Muscle of arm (tissue), 14 donors: ENCODE data around the gene RIMBP2. TPM values are rescaled to one million over a fixed set of nuclear protein-coding genes. Genes with fewer than 3 reads are reported as not detected.
"Not testable (repeated sequence)": the region's sequence is repeated elsewhere in the genome, so short reads cannot be mapped to it uniquely, and the experiment has no call there.

Source experiments
- DNase-seq: peaks from one replicate; pipeline ENCODE4 v3.0.0-alpha.2; 2013
- long read RNA-seq, 11 donors: transcript quantifications; one replicate each; lab custom pipeline, GENCODE V29; 2026
- polyA plus RNA-seq, 12 donors: library from polyadenylated mRNA; unstranded; fragments of 120-200 nt; gene quantifications; one replicate each; pipeline ENCODE4 v1.2.1, GENCODE V29; 2013; ENCODE audit not compliant: insufficient read length in 12 of 12

Gene RIMBP2, protein sequence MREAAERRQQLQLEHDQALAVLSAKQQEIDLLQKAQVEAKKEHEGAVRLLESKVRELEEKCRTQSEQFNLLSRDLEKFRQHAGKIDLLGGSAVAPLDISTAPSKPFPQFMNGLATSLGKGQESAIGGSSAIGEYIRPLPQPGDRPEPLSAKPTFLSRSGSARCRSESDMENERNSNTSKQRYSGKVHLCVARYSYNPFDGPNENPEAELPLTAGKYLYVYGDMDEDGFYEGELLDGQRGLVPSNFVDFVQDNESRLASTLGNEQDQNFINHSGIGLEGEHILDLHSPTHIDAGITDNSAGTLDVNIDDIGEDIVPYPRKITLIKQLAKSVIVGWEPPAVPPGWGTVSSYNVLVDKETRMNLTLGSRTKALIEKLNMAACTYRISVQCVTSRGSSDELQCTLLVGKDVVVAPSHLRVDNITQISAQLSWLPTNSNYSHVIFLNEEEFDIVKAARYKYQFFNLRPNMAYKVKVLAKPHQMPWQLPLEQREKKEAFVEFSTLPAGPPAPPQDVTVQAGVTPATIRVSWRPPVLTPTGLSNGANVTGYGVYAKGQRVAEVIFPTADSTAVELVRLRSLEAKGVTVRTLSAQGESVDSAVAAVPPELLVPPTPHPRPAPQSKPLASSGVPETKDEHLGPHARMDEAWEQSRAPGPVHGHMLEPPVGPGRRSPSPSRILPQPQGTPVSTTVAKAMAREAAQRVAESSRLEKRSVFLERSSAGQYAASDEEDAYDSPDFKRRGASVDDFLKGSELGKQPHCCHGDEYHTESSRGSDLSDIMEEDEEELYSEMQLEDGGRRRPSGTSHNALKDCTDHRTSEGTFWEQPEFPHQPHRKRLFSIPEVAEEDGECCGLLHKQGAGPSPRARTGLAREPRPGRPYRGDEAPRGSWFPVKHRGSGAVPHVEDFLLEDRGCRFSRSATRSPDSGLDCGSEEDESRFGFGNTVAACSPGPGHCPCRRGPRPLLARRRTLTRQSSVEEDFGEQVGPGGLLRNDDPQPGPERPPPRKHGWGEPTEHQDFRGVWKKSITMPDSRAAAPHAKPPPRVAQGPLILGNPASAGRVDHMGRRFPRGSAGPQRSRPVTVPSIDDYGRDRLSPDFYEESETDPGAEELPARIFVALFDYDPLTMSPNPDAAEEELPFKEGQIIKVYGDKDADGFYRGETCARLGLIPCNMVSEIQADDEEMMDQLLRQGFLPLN (N-terminal part only)
- 1 to 10 TPM in 9 of 12 donors, under 1 TPM in 2, not detected in 1; 0.55 to 6.5 (median 1.6) TPM for polyA plus RNA-seq
- long read RNA-seq, donor 1, partial matches to known transcripts, result 0 of 2 reads
- long read RNA-seq, donor 1, other reads (novel, unspliced or antisense), result 0 of 2 reads
- long read RNA-seq, donor 2, result 0 reads
- long read RNA-seq, donor 3, result 0 reads
- long read RNA-seq, donor 4, result 0 reads
- long read RNA-seq, donor 5, result 0 reads
- long read RNA-seq, donor 6, result 0 reads
- long read RNA-seq, donor 7, result 0 reads
- long read RNA-seq, donor 8, result 0 reads
- long read RNA-seq, donor 9, result 0 reads
- long read RNA-seq, donor 10, result 0 reads
- long read RNA-seq, donor 11, result 0 reads

DNA sequence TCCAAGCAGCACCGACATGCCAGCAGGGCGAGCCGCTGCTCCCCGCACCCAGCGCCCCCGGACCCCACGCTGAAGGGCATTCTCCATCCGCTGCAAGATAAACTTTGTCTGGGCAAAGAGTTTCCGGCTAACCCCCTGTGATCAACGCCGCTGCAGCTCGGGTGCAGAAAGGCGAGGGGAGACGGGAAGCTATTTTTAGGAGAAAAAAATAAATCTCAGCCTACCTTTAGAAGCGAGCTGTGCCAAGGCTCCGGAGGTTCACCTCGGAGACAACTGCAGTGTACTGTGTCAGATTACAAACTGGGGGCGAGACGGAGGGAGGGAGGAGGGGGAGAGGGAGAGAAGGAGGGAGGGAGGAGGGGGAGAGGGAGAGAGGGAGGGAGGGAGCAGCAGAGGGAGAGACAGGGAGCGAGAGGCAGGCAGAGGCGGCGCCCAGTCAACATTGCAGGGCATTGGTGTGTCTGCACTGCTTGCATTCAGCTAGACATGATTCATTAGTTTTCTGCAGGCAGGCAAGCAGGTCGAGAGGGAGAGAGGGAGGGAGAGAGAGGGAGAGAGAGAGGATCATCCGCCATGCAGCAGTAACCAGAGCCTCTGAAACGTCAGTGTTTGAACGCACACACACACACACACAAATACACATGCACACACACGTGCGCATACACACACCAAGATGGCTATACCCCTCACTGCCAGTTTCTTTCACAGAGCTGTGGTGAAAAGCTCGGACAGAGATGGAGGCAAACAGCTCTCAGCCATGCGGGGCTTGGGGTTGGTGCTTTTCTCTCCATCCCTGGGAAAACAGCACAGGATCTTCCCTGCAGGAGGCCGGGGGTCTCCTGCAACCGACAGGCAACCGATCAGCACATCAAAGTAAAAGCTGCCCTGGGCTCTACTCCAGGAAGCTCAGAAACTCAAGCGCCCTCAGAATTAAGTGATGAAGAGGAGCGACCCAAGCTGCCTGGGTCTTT is at the start of gene RIMBP2:
TSS of gene RIMBP2 (minus strand) at position 302 of the 971 bp plus-strand sequence. CDS start 237,286 bp downstream, outside the sequence.
- DNase-seq, result peak; percentile 38

DNA sequence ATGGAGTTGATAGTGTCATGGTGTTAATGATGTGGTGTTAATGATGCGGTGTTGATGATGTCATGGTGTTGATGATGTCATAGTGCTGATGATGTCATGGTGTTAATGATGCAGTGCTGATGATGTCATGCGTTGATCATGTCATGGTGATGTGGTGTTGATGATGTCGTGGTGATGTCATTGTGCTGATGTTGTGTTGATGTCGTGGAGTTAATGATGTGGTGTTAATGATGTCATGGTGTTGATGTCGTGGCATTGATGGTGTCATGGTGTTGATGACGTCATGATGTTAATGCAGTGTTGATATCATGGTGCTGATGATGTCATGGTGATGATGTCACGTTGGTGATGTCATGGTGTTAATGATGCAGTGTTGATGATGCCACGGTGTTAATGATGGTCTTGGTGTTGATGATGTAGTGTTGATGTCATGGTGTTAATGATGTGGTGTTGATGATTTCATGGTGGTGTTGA is 49.1 kb upstream of the RIMBP2 start:
- DNase-seq, result no peak

DNA sequence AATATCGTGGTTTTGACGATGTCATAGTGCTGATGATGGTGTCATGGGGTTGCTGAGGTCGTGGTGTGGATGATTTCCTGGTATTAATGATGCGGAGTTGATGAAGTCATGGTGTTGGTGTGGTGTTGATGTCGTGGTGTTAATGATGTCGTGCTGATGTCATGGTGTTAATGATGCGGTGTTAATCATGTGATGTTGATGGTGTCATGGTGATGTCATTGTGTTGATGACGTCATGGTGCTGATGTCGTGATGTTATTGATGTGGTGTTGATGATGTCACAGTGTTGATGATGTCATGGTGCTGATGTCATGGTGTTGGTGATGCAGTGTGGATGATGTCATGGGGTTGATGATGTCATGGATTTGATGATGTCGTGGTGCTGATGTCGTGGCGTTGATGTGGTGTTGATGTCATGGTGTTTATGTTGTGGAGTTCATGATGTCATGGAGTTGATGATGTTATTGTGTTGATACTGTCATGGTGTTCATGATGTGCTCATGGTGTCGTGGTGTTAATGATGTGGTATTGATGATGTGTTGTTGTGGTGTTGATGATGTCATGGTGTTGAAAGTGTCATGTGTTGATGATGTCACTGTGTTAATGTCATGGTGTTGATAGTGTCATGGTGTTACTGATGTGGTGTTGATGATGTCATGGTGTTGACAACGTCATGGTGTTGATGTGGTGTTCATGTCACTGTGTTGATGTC is 48.5 kb upstream of the RIMBP2 start:
- no peak for DNase-seq

DNA sequence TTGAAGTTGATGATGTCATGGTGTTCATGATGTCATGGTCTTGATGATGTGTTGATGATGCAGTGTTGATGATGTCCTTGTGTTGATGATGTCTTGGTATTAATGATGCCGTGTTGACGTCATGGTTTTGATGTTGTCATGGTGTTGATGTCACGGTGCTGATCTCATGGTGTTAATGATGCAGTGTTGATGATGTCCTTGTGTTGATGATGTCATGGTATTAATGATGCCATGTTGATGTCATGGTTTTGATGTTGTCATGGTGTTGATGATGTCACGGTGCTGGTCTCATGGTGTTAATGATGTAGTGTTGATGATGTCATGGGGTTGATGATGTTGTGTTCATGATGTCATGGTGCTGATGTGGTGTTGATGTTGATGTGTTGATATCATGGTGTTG is 48.0 kb upstream of the RIMBP2 start:
- no peak for DNase-seq

DNA sequence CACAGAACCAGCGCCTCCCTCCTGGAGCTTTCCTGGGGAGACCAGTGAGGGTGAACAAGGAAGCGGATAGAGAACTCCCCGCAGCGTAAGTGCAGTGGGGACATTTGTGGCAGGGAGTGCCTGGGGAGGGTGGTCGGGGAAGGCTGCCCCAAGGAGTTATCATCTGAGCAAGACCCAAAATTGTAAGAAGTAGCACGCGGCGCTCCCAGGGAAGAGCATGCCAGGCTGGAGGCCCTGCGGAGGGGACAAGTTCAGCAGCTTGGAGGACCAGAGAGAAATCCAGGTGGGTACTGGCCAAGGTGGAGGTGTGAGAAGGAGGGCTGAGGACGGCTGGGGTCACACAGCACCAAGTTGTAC is 46.2 kb upstream of the RIMBP2 start:
- DNase-seq, result no peak

DNA sequence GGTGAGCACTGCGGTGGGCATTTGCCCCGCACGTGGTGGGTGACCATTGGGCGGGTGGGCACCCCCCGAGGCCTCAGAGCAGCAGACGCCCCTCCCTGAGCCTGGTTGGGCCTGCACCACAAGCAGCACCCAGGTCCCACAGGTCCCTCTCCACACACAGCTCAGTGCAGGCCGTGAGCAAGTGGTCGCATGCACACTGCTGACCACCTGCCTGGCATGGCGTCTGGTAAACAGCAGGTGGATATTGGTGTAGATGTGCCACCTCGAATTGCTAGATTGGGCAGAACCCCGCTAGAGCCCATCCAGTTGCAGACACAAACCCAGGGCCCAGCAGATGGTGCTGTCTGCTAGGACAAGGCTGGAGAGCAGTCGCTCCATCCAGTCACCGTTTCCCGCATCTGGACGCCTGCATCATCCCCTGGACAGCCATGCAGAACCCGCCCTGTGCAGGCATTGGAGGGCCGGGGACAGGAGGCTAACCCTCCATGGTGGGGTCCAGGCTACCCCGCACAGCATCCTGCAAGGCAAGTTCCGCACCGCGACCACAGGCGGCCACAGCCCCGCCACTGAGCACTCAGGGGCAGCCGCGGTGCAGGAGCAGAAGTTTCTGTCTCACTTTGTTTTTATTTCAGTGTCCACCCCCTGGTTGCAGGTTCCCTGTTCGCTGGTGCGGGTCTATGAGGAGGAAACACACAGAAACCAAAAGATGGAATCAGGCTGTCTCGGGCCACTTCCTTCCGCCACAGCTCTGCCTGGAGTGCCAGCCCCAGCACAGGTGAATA is 45.6 kb upstream of the RIMBP2 start:
- no peak for DNase-seq

DNA sequence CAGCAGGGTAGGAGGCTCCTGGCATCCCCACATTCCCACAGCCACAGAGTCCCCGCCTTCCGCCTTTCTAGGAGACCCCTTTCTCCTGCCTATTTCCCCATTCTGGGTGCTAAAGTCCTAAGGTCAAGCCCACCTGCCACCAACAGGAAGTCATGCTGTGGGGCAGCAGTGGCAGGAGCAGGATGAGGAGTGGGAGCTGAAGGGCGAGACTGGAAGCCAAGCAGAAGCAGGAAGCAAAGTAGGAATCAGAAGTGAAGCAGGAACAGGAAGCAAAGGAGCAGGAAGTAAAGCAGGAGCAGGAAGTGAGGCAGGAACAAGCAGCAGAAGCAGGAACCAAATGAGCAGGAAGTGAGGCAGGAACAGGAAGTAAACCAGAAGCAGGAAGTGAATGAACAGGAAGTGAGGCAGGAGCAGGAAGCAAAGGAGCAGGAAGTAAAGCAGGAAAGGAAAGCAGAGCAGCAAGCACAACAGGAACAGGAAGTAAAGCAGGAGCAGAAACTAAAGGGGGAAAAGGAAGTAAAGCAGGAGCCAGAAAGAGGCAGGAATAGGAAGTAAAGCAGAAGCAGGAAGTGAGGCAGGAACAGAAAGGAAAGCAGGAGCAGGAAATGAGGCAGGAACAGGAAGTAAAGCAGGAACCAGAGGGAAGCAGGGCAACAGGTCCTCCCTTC is 38.3 kb upstream of the RIMBP2 start:
- DNase-seq, result no peak

DNA sequence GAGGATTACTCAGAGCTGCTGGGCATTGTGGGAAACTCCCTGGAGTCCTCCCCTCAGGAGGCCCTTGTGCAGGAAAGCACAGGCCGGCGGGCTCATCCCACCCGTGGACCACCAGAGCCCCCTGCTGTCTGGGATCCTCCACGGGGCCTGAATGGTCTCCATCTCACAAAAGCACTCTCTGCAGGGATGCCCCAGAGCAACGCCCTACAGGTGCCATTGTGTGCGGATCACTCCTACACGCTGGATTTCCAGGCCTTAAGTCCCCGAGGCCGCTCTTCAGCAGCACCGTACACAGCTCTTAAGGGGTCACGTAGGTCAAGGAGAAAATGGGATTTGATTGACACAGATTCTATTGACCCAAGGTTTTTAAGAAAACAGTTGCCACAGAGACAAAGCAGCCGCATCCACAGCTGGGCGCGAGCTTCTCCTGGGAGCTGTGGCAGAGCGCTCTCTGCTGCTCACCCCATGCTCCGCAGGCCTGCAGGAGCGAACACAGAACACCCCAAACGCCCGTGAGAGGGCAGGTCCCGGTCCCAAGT is 36.7 kb upstream of the RIMBP2 start:
- DNase-seq, result no peak

DNA sequence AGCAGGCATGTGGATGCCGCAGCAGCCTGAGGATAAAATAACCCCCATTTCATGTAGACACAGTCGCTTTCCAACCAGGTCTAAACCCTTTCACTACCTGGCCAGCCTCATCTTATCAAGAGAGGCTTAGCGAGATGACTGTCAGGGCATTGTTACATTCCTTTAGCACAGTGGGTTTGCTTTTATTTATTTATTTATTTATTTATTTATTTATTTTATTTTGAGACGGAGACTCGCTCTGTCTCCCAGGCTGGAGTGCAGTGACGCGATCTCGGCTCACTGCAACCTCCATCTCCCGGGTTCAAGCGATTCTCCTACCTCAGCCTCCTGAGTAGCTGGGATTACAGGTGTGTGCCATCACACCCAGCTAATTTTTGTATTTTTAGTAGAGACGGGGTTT is 35.9 kb upstream of the RIMBP2 start:
- not testable (repeated sequence) for DNase-seq

DNA sequence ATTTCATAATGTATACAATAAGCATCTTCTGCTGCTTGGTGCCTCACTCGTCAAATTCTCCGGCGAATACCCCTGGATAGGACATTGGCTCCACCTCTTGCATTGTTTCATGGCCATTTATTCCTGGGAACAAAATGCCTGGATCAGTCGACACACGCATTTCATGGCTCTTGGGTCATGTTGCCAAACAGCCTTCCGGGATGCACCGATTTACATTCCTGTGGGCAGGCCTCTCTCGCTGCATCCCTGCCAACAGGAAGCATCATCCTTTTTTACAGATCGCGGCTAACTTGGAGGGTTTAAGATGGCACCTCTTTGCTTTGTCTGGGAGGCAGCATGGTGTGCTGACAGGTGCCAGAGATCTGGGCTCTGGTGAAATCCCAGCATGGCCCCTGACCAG is 32.7 kb upstream of the RIMBP2 start:
- DNase-seq, result no peak

DNA sequence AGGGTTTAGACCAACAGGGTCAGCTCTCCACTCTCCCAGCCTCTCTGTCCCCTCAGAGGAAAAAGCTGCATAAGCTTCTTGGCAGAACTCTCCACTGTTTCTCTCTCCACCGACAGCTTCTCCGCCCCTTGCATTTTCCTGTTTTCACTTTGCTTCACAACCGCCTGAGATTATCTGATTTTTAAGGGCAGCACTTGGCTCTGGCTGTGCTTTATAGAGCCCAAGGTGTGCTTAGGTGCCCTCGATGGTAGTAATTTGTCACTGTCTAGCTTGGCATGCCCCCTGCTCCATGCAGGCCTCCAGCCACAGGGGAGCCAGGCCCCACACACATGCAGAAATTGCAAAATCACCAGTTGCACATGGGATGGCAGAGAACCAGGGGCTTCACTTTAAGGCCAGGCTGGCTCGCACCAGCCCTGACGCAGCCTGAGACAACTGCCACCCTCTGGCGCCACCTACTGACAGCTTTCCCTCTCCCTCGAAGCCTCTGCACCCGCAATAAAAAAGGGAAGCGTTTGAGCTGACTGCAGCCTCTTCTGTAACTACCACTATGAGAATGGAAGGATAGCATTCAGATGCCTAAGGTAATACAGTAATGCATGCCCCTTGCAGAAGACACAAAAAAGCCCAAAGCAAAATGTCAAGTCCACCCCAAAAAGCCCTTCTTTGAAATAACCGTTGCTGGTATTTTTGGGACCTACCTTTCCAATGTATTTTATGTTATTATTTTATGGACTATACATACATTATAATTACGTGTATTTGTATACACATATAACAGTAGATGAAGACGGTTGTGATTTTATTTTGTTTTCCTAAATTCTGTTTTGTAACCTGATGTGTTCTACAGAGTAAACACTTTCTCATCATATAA is 32.0 kb upstream of the RIMBP2 start:
- peak; percentile 81 for DNase-seq

DNA sequence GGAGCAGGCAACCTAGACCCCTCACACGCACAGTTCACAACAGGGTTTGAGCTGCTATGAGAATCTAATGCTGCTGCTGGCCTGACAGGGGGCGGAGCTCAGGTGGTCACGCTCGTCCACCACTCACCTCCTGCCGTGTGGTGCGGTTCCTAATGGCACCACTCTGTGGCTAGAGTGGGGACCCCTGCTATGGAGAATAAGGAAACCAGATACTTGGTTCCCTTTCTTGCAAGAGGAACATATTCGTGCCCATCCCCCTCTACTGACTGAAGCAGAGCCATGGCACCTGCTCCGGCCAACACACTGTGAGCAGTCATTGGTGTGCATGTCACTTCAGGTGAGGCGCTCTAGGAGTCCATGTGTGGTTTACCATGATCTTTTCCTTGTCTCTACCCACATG is 30.4 kb upstream of the RIMBP2 start:
- DNase-seq, result no peak

DNA sequence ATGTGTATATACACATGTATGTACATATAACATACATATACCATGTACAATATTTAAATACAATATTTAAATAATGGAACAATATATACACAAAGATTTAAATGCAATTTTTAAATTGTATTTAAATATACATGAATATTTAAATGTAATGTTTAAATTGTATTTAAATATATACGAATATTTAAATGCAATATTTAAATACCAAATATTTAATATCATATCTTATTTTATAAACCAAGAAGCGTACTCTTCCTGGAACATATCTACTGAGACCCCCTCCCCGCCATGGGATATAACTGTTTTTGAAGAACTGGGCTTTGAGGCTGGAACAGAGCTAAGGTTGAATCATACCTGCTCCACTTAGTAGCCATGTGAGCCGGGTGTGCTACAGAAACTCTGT is 29.8 kb upstream of the RIMBP2 start:
- no peak for DNase-seq

DNA sequence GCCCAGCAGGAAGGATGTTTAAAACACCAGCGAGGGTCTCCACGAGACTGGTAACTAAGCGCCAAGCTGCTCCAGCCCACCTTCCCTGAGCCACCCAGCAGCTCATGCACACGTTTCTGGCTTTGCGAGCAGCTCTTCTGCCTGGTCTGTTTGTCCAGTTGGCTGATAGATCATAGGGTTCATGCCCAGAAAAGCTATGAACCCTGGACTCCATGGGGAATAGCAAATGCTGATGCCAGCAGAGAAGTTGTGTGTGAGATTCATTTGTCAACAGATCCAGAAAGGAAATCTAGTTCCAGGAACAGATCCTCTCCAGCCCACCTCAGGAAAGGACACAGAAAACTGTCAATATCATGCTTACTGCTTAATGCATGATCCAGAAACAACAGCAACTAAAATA is 28.2 kb upstream of the RIMBP2 start:
- no peak for DNase-seq

DNA sequence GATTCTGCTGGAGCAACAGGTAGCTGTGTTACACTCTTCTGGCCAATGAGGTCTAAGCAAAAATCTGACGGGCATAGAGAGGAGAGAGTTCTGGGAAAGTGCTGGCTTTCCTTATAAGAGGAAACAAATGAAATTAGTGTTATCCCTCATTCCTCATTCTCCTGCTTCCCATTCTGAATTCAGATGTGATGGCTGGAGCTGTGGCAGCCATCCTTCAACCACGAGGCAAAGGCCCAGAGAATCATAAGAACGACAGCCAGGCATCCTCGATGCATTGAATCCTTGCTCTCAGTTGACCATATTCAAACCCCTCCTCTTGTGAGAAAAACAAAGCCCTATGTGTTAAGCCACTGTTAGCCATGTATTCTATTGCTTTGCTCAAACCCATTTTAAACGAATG is 27.5 kb upstream of the RIMBP2 start:
- DNase-seq, result no peak

DNA sequence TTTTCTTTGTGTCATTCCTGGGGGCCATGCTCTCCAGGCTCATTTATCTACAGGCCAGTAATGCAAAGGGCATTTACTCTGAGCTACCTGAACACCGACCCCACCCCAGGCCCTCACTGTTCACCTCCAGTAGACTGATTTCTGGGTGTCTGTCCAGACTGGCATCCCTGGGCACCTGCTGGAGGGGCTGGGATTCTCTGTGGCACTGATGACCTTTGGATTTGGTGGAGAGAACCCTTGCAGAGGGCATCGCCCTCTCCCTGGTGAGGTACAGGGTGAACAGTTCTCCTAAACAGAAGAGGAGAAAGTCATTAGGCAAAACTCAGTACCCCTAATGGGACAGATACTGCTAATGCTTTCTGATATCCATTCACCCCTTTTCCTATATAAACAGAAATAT is 27.1 kb upstream of the RIMBP2 start:
- no peak for DNase-seq

DNA sequence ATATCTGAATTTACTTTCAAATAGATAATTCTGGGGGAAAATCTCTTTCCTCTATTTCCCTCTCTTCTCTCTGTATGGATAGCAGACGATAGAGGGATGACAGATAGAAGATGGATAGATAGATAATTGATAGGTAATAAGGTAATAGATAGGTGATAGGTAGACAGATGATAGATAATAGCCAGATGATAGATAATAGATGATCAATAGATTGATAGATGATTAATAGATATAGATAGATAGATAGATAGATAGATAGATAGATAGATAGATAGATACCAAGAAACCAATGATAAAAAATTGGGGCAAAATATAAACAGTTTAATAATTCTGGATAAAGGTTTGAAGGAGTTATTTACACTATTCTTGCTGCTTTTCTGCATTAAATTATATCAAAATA is 26.6 kb upstream of the RIMBP2 start:
- no peak for DNase-seq
